PC-3 (cell line): ENCODE data around the gene SLC47A1.

ENCODE experiments used
- EZH2 ChIP-seq: fragments of 300-600 bp; sonication (generic); IDR thresholded peaks from one replicate; pipeline ENCODE4 v1.6.1; 2017; ENCODE audit warnings: antibody characterized with exemption, mild to moderate bottlenecking, low read length; ENCODE audit not compliant: unreplicated experiment
- EZH2phosphoT487 ChIP-seq: fragments of 300-600 bp; sonication (generic); IDR thresholded peaks from 2 replicates; pipeline ENCODE4 v1.6.1; 2018; ENCODE audit warnings: mild to moderate bottlenecking, antibody characterized with exemption, low read length, borderline replicate concordance
- TF ChIP-seq, protein P1 (sequence below): fragments of 300-600 bp; sonication (generic); conservative IDR thresholded peaks from 2 replicates; pipeline ENCODE4 v1.5.1; 2017; ENCODE audit warnings: antibody characterized with exemption, low read depth, mild to moderate bottlenecking, low read length

DNA sequence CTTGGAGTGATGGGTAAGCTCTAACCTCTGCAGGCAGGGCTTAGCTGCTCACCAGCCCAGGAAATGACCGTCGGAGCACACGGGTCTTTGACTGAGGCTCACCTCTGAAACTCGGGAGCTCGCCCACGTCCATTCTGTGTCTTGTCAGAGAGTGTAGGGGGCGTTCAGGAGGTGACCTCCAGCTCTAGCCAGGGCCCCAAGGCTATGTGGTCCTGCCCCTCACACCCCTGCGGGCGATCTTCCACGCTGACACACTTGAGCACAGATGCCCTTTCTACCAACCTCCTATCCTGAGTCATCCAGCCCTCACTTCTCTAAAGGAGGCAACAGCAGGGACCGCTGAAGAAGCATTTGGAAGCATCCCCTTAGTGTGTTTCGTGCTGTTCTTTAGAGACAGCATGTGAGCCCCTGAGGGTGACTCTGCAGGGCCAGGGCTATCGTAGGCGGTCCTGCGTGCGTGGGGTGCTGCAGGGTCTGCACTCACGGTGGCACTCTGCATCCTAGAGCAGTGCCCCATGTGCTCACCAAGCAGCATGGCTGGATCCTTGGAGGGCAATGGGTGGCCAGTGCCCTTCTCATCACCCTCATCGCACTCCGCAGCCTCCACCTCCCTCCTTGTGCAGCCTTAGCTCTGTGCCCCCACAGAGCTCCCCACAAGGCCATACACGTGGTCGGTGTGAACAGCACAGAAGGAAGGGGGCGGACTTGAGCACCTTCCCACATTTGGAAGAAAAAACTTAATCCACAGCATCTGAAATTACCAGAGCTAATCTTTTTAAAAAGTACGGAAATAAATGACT, 33.8 kb downstream of the SLC47A1 start:
- TF ChIP-seq, protein P1, sequence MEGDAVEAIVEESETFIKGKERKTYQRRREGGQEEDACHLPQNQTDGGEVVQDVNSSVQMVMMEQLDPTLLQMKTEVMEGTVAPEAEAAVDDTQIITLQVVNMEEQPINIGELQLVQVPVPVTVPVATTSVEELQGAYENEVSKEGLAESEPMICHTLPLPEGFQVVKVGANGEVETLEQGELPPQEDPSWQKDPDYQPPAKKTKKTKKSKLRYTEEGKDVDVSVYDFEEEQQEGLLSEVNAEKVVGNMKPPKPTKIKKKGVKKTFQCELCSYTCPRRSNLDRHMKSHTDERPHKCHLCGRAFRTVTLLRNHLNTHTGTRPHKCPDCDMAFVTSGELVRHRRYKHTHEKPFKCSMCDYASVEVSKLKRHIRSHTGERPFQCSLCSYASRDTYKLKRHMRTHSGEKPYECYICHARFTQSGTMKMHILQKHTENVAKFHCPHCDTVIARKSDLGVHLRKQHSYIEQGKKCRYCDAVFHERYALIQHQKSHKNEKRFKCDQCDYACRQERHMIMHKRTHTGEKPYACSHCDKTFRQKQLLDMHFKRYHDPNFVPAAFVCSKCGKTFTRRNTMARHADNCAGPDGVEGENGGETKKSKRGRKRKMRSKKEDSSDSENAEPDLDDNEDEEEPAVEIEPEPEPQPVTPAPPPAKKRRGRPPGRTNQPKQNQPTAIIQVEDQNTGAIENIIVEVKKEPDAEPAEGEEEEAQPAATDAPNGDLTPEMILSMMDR: peak; percentile 29; the same call in 1 of the 2 replicates
- TF ChIP-seq EZH2 (no peak), EZH2phosphoT487 (no peak)
